DND-41 (cell line): ENCODE results near the gene CCDC85C.

Experiments used
- ATAC-seq: fragments of 200-7000 bp; cut with Tn5 transposase; 3 replicates; pipeline ENCODE4 v1.9.1; 2021; ENCODE audit warnings: low read depth; ENCODE audit not compliant: insufficient read depth
- DNase-seq: peaks from one replicate; pipeline ENCODE4 v3.0.0-alpha.2; 2020
- H2AFZ ChIP-seq: 2 replicates; pipeline ENCODE4 v1.6.0; 2012; ENCODE audit warnings: low read depth, low read length
- H3K27ac ChIP-seq: 2 replicates; pipeline ENCODE4 v1.5.1; 2012; ENCODE audit warnings: low read length, inconsistent platforms
- H3K27me3 ChIP-seq: fragments of 200-600 bp; sonication (generic); 2 replicates; pipeline ENCODE4 v1.6.0; 2012; ENCODE audit warnings: low read length, mild to moderate bottlenecking, inconsistent platforms; ENCODE audit not compliant: insufficient read depth, poor library complexity
- H3K36me3 ChIP-seq: 2 replicates; pipeline ENCODE4 v1.5.1; 2012; ENCODE audit warnings: low read length, inconsistent platforms; ENCODE audit not compliant: insufficient read depth
- H3K4me1 ChIP-seq: 2 replicates; pipeline ENCODE4 v1.5.1; 2012; ENCODE audit warnings: mild to moderate bottlenecking, low read length; ENCODE audit not compliant: insufficient read depth
- H3K4me2 ChIP-seq: 2 replicates; pipeline ENCODE4 v1.6.0; 2012; ENCODE audit warnings: mild to moderate bottlenecking, moderate library complexity, low read length, inconsistent platforms; ENCODE audit not compliant: insufficient read depth
- H3K4me3 ChIP-seq, 2 experiments: fragments of 200-600 bp in 1 of 2; shearing (Covaris generic) in 1 of 2; 2 replicates each; pipeline ENCODE4 v1.5.1; 2012 to 2016; ENCODE audit warnings: inconsistent platforms in 2 of 2, low read length in 2 of 2, mild to moderate bottlenecking in 2 of 2, low read depth in 1 of 2, moderate library complexity in 1 of 2
- H3K79me2 ChIP-seq: 2 replicates; pipeline ENCODE4 v1.6.0; 2012; ENCODE audit warnings: low read length, inconsistent platforms; ENCODE audit not compliant: insufficient read depth
- H3K9ac ChIP-seq: 2 replicates; pipeline ENCODE4 v1.6.0; 2012; ENCODE audit warnings: low read depth, mild to moderate bottlenecking, inconsistent platforms, low read length, moderate library complexity
- H3K9me3 ChIP-seq: 2 replicates; pipeline ENCODE4 v1.5.1; 2012; ENCODE audit warnings: low read length, moderate library complexity, mild to moderate bottlenecking, inconsistent platforms; ENCODE audit not compliant: insufficient read depth, severe bottlenecking
- H4K20me1 ChIP-seq: 2 replicates; pipeline ENCODE4 v1.6.0; 2012; ENCODE audit warnings: low read length; ENCODE audit not compliant: insufficient read depth
- EZH2 ChIP-seq: IDR thresholded peaks from 3 replicates; pipeline ENCODE4 v1.6.1; 2012; ENCODE audit warnings: borderline replicate concordance, low read depth, mild to moderate bottlenecking, moderate library complexity, low read length, inconsistent platforms; ENCODE audit not compliant: severe bottlenecking
- TF ChIP-seq, protein P1 (sequence below): IDR thresholded peaks from 2 replicates; pipeline ENCODE4 v1.5.1; 2012; ENCODE audit warnings: borderline replicate concordance, low read length, moderate library complexity, mild to moderate bottlenecking; ENCODE audit not compliant: poor library complexity, severe bottlenecking; ENCODE audit errors: extremely low read depth

CCDC85C gene

DNA sequence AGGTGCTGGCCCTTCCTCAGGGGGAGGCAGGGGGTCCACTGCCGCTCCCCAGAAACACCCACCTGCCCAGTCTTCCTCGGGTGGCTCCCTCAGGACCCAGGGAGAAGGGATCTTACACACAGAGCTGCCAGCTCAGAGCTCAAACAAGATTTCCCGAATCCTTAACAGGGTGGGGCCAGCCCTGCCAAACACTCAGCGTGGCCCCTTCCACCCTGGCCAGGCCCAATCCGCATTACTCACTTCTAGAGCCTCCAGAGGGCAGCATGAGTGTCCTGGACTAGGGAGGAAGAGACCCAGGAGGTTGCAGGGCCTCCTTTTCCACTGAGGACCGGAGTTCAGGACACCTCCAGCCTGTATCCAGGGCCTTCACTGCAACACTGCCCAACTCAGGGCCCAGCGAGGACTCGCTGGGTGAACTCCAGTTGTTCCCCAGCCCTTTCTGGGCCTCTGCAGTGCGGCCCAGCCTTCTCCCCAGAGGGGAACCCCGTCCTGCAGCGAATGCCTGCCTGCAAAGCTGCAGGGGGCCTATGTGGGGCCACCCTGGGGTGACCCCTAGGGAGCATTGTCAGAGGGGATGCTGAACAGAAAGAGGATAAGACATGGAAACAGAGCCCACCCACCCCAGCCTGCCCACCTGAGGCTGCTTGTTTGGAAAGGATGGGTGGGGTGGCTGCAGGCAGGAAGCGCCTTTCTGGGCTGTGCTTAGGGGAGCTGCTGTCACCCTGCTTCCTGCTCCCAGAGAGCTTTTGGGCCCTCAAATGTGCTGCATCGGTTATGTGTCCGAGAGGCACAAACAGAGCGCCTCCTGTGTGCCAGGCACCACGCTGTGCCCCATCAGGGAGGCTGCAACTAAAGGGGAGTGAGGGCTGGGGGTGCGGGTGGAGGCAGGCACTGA is 79.0 kb downstream of the CCDC85C start:
- Histone ChIP-seq H3K9ac (no peak overlapping the region), H4K20me1 (peaks cover 31% of the 10 kb centered on the region), H3K4me2 (no peak overlapping the region), H3K27me3 (no peaks in the 10 kb centered on the region), H2AFZ (no peak overlapping the region), H3K36me3 (0 out of 2 replicates have a peak, but pooled peaks cover 3% of the 10 kb centered on the region), H3K4me1 (no peaks in the 10 kb centered on the region), H3K27ac (no peak overlapping the region), H3K4me3 (no peak overlapping the region), H3K9me3 (no peaks in the 10 kb centered on the region), H3K79me2 (no peaks in the 10 kb centered on the region)
- ATAC-seq = no peak
- TF ChIP-seq, protein P1, sequence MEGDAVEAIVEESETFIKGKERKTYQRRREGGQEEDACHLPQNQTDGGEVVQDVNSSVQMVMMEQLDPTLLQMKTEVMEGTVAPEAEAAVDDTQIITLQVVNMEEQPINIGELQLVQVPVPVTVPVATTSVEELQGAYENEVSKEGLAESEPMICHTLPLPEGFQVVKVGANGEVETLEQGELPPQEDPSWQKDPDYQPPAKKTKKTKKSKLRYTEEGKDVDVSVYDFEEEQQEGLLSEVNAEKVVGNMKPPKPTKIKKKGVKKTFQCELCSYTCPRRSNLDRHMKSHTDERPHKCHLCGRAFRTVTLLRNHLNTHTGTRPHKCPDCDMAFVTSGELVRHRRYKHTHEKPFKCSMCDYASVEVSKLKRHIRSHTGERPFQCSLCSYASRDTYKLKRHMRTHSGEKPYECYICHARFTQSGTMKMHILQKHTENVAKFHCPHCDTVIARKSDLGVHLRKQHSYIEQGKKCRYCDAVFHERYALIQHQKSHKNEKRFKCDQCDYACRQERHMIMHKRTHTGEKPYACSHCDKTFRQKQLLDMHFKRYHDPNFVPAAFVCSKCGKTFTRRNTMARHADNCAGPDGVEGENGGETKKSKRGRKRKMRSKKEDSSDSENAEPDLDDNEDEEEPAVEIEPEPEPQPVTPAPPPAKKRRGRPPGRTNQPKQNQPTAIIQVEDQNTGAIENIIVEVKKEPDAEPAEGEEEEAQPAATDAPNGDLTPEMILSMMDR = no peak
- no peak for TF ChIP-seq EZH2
- DNase-seq = no peak

DNA sequence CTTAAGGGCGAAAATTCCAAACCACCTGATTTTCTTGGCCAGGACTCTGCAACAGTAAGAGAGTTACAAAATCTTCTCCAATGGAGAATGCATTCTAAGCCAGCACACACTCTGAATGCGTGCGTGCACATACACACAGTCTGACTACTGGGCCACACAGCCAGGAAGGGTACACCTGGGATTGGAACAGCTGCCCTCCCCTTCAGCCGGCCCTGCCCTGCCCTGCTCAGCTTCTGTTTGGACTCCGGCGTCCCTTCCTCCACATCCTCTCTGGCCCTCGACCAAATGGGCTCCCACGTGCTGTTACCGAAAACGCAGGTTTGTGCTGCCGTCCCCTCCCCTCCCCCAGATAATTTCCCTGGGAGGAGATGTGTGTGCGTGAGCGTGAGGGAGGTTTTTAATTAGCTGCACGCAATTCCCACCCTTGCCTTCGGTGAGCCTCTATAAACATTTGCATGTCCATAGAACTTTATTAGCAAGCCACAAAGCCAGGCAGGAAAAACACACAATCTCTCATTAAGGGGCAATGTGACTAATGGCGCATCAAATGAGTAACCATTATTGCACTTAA is 79.8 kb downstream of the CCDC85C start:
- H3K27ac ChIP-seq = no peak overlapping the region

DNA sequence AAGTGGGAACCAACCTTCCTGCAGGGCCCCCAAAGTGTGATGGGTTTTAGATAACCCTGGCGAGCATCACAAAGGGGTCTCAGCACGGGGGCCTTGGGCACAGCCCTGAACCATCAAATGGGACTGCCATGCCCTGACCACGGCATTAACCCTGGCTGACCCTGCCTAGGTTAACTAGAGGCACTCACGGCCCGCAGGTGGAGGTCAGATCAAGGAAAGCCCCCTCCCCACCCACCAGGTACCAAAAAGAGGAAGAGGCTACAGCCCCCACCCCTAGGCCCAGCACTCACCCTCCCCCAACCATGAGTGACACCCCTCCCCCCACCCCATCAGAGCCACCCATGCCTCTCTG is 80.3 kb downstream of the CCDC85C start:
- Histone ChIP-seq H4K20me1 (peaks cover 39% of the 10 kb centered on the region), H2AFZ (no peak overlapping the region), H3K4me2 (no peak overlapping the region), H3K9ac (no peak overlapping the region), H3K27ac (no peak overlapping the region), H3K9me3 (no peaks in the 10 kb centered on the region), H3K79me2 (no peaks in the 10 kb centered on the region), H3K27me3 (no peaks in the 10 kb centered on the region), H3K4me3 (no peak overlapping the region), H3K36me3 (0 out of 2 replicates have a peak, but pooled peaks cover 3% of the 10 kb centered on the region), H3K4me1 (no peaks in the 10 kb centered on the region)
- DNase-seq = no peak
- ATAC-seq = no peak
- TF ChIP-seq, protein P1 = no peak
- TF ChIP-seq EZH2 = no peak

More for the DNA sequence above, 79.8 kb downstream of the CCDC85C start:
- no peak overlapping the region for H3K9ac ChIP-seq
- ATAC-seq = no peak
- no peak overlapping the region for H3K4me3 ChIP-seq
- no peaks in the 10 kb centered on the region for H3K4me1 ChIP-seq
- H3K27me3 ChIP-seq = no peaks in the 10 kb centered on the region
- 0 out of 2 replicates have a peak, but pooled peaks cover 3% of the 10 kb centered on the region for H3K36me3 ChIP-seq
- H3K4me2 ChIP-seq = no peak overlapping the region
- H4K20me1 ChIP-seq = peaks cover 37% of the 10 kb centered on the region
- TF ChIP-seq, protein P1 = no peak
- H2AFZ ChIP-seq = no peak overlapping the region
- H3K79me2 ChIP-seq = no peaks in the 10 kb centered on the region
- no peak for DNase-seq
- H3K9me3 ChIP-seq = no peaks in the 10 kb centered on the region
